ENCODE results near the gene NANOGP8.

Gene NANOGP8

DNA sequence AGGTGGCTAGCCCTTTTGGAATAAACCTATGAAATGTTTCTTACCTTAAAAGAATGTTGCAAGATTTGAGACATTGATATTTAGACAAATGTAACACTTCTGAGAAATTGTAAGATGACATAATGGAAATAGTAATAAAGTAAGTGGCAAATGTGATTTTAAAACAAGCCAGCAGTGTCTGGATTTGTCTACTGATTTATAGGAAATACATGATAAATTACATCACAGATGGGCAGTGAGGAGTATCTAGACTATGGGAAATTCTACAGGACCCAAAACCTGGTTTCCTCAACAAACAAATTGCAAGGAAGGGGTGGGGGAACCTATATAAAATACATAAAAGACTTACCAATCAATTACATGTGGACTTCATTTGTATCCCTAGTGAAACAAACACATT lies 37.1 kb downstream of the NANOGP8 start:
- TF ChIP-seq, protein P1, sequence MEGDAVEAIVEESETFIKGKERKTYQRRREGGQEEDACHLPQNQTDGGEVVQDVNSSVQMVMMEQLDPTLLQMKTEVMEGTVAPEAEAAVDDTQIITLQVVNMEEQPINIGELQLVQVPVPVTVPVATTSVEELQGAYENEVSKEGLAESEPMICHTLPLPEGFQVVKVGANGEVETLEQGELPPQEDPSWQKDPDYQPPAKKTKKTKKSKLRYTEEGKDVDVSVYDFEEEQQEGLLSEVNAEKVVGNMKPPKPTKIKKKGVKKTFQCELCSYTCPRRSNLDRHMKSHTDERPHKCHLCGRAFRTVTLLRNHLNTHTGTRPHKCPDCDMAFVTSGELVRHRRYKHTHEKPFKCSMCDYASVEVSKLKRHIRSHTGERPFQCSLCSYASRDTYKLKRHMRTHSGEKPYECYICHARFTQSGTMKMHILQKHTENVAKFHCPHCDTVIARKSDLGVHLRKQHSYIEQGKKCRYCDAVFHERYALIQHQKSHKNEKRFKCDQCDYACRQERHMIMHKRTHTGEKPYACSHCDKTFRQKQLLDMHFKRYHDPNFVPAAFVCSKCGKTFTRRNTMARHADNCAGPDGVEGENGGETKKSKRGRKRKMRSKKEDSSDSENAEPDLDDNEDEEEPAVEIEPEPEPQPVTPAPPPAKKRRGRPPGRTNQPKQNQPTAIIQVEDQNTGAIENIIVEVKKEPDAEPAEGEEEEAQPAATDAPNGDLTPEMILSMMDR (IDR thresholded peaks at IDR 0.05; ENCODE audit: extremely low read depth, insufficient read depth, missing control alignments): no peak
- in situ Hi-C loops (cut with MboI; ENCODE audit: low pct_unique_long_range_greater_than_20kb, low sequenced_read_pairs, unreplicated experiment): no loop called here

DNA sequence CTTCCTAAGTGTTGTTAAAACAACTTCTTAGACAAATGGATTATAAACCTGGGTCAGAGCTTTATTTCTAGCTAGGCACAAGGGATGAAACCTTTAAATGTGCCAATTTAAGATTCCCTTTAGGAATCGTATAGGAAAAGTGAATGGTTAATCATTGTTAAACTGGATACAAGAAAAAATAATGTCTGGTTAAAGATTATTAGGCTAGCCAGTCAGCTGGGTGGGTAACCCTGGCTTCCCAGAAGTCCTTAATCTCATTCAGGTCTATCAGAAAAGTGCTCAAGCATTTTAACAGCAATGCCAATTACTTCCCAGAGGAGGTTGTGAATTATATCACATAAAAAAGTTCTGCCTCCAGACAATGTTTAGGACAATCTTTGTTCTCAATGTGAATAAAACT lies 37.6 kb downstream of the NANOGP8 start:
- in situ Hi-C loops (cut with MboI; ENCODE audit: low pct_unique_long_range_greater_than_20kb, low sequenced_read_pairs, unreplicated experiment): no loop called here
- no peak for DNase-seq (ENCODE audit: low spot score)
- TF ChIP-seq, protein P1 (IDR thresholded peaks at IDR 0.05; ENCODE audit: extremely low read depth, insufficient read depth, missing control alignments): no peak

More for the DNA sequence above, 37.1 kb downstream of the NANOGP8 start:
- DNase-seq (ENCODE audit: low spot score): no peak

DNA sequence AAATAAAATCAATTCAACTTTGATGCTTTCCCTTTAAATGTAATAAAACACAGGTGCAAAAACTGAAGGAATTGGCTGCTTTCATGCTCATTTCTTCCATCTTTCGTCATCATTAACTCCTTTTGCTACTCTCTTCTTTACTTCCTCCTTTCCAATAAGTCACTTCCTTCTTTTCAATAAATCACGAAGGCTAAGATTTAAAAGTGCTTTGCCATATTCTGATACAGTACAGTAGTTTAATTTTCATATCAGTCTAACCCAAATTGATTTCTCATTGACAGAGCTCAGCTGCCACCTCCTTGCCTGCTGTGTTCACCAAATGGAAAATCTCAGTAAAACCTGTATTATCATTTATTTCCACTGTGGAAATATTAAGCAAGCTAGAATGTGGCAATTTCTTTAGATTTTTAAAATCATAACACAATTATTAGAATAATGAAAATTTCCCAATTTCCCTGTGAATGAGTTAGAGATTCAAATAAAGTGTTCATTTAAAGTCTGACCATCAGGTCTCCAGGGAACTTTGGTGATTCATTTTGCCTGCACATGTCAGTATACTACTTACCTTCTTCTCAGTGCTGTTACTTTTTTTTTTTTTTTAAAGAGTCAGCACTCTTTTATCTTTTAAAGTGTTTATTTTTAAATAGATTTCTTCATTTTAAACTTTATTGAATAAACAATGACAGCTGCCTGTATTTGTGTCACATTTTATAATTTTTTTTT lies 41.6 kb downstream of the NANOGP8 start:
- in situ Hi-C loops (cut with MboI; ENCODE audit: low pct_unique_long_range_greater_than_20kb, low sequenced_read_pairs, unreplicated experiment): no loop called here
- no peak for DNase-seq (ENCODE audit: low spot score)
- TF ChIP-seq, protein P1 (IDR thresholded peaks at IDR 0.05; ENCODE audit: extremely low read depth, insufficient read depth, missing control alignments): no peak

DNA sequence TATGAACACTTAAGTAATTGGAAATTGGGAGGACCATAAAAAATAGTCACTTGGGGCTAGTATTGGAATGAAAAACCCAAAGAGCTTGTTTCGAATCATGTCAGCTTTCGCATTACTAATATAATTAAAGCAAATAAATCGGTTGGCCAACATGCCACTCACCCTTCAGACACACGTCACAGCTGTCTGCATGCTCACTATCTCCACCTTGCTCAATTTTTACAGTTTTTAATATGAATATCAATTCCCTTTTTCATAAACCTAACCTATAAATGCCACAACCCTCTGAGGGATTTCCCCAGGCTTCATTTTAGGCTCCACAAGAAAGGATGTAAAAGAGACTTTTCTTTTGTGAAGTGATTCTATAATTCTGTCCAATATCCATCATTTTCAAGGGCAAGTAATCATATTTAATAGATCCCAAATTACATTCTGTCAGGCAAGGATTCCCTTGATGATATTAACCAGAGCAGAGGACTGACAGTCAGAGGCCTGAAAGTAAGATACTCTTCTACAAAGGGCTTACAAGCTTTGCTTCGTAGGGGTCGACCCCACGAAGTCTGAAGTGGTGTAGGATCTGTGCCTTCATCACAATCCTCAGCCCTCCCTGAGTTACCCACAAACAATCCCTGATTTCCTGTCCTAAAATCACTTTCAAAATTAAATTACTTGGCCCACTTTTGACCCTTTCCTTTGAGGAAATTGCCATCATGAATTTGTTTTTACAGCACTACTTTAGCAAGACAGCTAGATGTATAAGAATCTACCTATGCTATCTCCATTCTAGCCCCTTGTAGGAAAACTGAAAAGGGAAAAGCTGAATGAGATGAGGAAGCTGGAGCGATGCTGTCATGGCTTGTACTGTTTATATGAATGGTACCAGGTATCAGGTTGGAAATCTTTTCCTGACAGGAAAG lies 44.5 kb downstream of the NANOGP8 start:
- TF ChIP-seq, protein P1 (IDR thresholded peaks at IDR 0.05; ENCODE audit: extremely low read depth, insufficient read depth, missing control alignments): no peak
- DNase-seq (ENCODE audit: low spot score): no peak
- in situ Hi-C loops (cut with MboI; ENCODE audit: low pct_unique_long_range_greater_than_20kb, low sequenced_read_pairs, unreplicated experiment): no loop called here

DNA sequence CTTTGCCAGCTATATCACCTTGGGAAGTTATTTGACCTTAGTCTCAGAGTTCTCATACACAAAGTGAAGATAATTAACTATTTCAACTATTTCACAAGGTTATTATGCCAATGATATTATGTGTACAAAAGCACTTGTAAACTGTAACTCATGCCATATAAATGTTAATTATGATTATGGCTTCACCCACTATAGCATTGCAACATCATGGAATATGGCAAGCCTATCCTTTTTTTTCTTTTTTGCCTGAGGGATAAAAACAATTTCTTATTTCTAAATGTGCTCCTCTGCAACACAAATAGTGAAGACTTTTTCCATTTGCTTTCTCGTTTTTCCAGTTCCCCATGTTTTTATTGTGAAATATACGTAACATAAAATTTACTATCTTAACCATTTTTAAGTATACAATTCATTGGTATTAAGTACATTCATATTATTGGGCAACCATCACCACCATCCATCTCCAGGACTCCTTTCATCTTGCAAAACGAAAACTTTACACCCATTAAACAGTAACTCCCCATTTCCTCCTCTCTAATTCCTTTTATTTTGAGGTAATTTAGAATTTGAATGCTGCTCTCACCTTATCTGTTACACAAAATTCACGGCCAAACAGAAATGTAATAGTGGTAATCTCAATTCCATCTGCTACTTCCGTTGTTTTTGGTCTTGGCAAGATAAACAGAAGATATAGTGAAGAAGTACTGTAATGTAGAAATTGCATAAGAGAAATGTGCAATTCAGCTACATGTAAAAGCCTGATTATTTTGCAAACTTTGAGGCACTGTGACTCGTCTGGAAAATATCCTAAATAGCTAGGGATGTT lies 46.3 kb downstream of the NANOGP8 start:
- DNase-seq (ENCODE audit: low spot score): no peak
- TF ChIP-seq, protein P1 (IDR thresholded peaks at IDR 0.05; ENCODE audit: extremely low read depth, insufficient read depth, missing control alignments): no peak
- in situ Hi-C loops (cut with MboI; ENCODE audit: low pct_unique_long_range_greater_than_20kb, low sequenced_read_pairs, unreplicated experiment): no loop called here

Measured in GM13977 (cell line).